ENCODE measurements around the gene ARHGEF3. TPM values are rescaled to one million over a fixed set of nuclear protein-coding genes. Genes with fewer than 3 reads are reported as not detected.
A peak's percentile ranks its signal among the peaks of the same experiment; 100 is the strongest.

ARHGEF3 gene
- total RNA-seq, 1 experiment from 2014 or later: 4.4 TPM

- TF ChIP-seq, protein P1, sequence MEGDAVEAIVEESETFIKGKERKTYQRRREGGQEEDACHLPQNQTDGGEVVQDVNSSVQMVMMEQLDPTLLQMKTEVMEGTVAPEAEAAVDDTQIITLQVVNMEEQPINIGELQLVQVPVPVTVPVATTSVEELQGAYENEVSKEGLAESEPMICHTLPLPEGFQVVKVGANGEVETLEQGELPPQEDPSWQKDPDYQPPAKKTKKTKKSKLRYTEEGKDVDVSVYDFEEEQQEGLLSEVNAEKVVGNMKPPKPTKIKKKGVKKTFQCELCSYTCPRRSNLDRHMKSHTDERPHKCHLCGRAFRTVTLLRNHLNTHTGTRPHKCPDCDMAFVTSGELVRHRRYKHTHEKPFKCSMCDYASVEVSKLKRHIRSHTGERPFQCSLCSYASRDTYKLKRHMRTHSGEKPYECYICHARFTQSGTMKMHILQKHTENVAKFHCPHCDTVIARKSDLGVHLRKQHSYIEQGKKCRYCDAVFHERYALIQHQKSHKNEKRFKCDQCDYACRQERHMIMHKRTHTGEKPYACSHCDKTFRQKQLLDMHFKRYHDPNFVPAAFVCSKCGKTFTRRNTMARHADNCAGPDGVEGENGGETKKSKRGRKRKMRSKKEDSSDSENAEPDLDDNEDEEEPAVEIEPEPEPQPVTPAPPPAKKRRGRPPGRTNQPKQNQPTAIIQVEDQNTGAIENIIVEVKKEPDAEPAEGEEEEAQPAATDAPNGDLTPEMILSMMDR (conservative IDR thresholded peaks at IDR 0.05): no peak
- no peaks in the 10 kb centered on the region for H4K20me1 ChIP-seq (ENCODE audit: control insufficient read depth, insufficient read depth, insufficient read length)
- H2BK5ac ChIP-seq (ENCODE audit: insufficient read length, low read length): no peak overlapping the region
- peaks cover 0 to 2% of the 10 kb centered on the region in 2 experiments; a peak in 3 of 4 replicates for H3K4me1 Mint-ChIP-seq
- H3K9me3 Mint-ChIP-seq: no peaks in the 10 kb centered on the region
- no peak overlapping the region; a peak in 1 of 7 replicates for H3K27ac Mint-ChIP-seq
- H2BK20ac ChIP-seq (ENCODE audit: low read depth, low read length, poor library complexity, severe bottlenecking): no peak overlapping the region
- H3T11ph ChIP-seq (ENCODE audit: low read length): no peak overlapping the region
- H4K91ac ChIP-seq (ENCODE audit: insufficient read length, low read depth, low read length): no peak overlapping the region
- H3K9me3 ChIP-seq (ENCODE audit: control insufficient read depth, low read depth, low read length): no peaks in the 10 kb centered on the region
- H3K23me2 ChIP-seq (ENCODE audit: insufficient read length, low read depth, low read length, poor library complexity, severe bottlenecking): no peaks in the 10 kb centered on the region
- no peaks in the 10 kb centered on the region; the same call in 1 of the 2 replicates for H3K27me3 ChIP-seq (ENCODE audit: insufficient read depth, low read length)
- no peak overlapping the region for H2BK12ac ChIP-seq (ENCODE audit: insufficient read length, low read depth, low read length)
- H3K36me3 Mint-ChIP-seq (ENCODE audit: insufficient read depth in 1 of 3, low read depth in 3 of 3): no peaks in the 10 kb centered on the region
- no peaks in the 10 kb centered on the region for H3K27me3 Mint-ChIP-seq (ENCODE audit: low read depth)
- H3K14ac ChIP-seq (ENCODE audit: insufficient read depth, low read length): no peak overlapping the region
- H3K56ac ChIP-seq (ENCODE audit: insufficient read length, low read depth, low read length): no peak overlapping the region
- no peak overlapping the region for H3K9ac ChIP-seq (ENCODE audit: extremely low read depth, insufficient read length, low read length)
- no peak overlapping the region for H3K27ac ChIP-seq (ENCODE audit: insufficient read length, low read depth, low read length)
- H3K4me2 ChIP-seq (ENCODE audit: insufficient read depth, insufficient read length, low read length): no peak overlapping the region
- H3K79me2 ChIP-seq (ENCODE audit: insufficient read depth, low read length): no peaks in the 10 kb centered on the region
- H2AK5ac ChIP-seq (ENCODE audit: insufficient read length, low read length): no peak overlapping the region
- H3K4me1 ChIP-seq (ENCODE audit: insufficient read depth, low read length): no peaks in the 10 kb centered on the region
- no peak overlapping the region for H2BK15ac ChIP-seq (ENCODE audit: low read depth, low read length)
- H3K4ac ChIP-seq (ENCODE audit: low read depth, low read length): no peak overlapping the region
- H2AFZ ChIP-seq (ENCODE audit: low read length): no peak overlapping the region
- no peak overlapping the region for H3K4me3 Mint-ChIP-seq
- H3K79me1 ChIP-seq (ENCODE audit: insufficient read depth, low read depth, low read length, poor library complexity, severe bottlenecking): no peaks in the 10 kb centered on the region
- no peak for DNase-seq
- H3K18ac ChIP-seq (ENCODE audit: insufficient read length, low read depth, low read length): no peak overlapping the region
- no CpG with 5 or more reads among the region's 8 CpGs for WGBS (ENCODE audit: extremely low coverage, insufficient read length, low lambda C conversion rate)
- H2BK120ac ChIP-seq (ENCODE audit: low read depth, low read length, poor library complexity, severe bottlenecking): no peak overlapping the region
- peak overlapping the region; percentile 88 for H3K23ac ChIP-seq (ENCODE audit: insufficient read length, low read depth, low read length)
- no peak overlapping the region for H4K8ac ChIP-seq (replicated peaks; ENCODE audit: insufficient read length, low read depth, low read length)
- H4K5ac ChIP-seq (ENCODE audit: insufficient read length, low read depth, low read length): no peak overlapping the region
Measured at GRCh38 chr3:56775838-56776555, 25.8 kb downstream of the ARHGEF3 start.
